HCT116 (cell line): Measurements from ENCODE around the gene BRMS1. TPM values are rescaled to one million over a fixed set of nuclear protein-coding genes. Genes with fewer than 3 reads are reported as not detected.

Experiments used
- ATAC-seq: fragments of 200-7000 bp; cut with Tn5 transposase; 2 replicates; pipeline ENCODE4 v1.9.1; 2020; ENCODE audit warnings: mild to moderate bottlenecking, moderate library complexity
- BruUV-seq: library from RNA; stranded (reverse); fragments of 400-500 nt; replicated peaks from 2 replicates; lab custom pipeline; 2021; lab: Mats Ljungman, UMichigan
- CTCF ChIA-PET: fragments of 300-600 bp; sonication (Branson Sonifier 250); formaldehyde crosslinking; loops from one replicate; lab custom pipeline; 2021; ENCODE audit warnings: antibody characterized with exemption; lab: Charles Lee
- POLR2A ChIA-PET: fragments of 300-600, 350-600 bp; sonication (Branson Sonifier 250); formaldehyde crosslinking; loops from one replicate; lab custom pipeline; 2021; ENCODE audit warnings: antibody characterized with exemption; lab: Charles Lee
- RAD21 ChIA-PET, 2 experiments: fragments of 300-600 bp; sonication (Branson Sonifier 250); formaldehyde crosslinking; loops; one replicate each; lab custom pipeline; 2023; ENCODE audit warnings: low total read pairs in 2 of 2; ENCODE audit not compliant: uncharacterized antibody in 2 of 2, unreplicated experiment in 2 of 2, low non-redundant PET in 1 of 2; lab: Charles Lee
- DNase-seq: peaks from one replicate; pipeline ENCODE4 v3.0.0-alpha.2; 2010; ENCODE audit warnings: low read depth, low spot score
- H2AFZ ChIP-seq: fragments of 200-600 bp; shearing (Covaris generic), sonication (generic); 2 replicates; pipeline ENCODE4 v1.6.1; 2017; ENCODE audit warnings: low read depth, mixed run types, mixed read lengths, antibody characterized with exemption, low read length; ENCODE audit not compliant: poor library complexity, severe bottlenecking
- H3K27ac ChIP-seq: 2 replicates; pipeline ENCODE4 v1.5.1; 2012; ENCODE audit warnings: low read depth, low read length
- H3K27me3 ChIP-seq: fragments of 200-600 bp; sonication (generic); 2 replicates; pipeline ENCODE4 v1.6.1; 2016; ENCODE audit warnings: mixed run types, low read length, mixed read lengths; ENCODE audit not compliant: insufficient read depth
- H3K36me3 ChIP-seq, 2 experiments: fragments of 200-500 bp in 1 of 2; fragments of 200-600 bp in 1 of 2; sonication (Bioruptor generic) in 1 of 2; sonication (generic) in 1 of 2; 2 replicates each; pipeline versions ENCODE4 v1.5.1 to v1.6.1; 2014 to 2016; ENCODE audit warnings: low read length in 2 of 2, inconsistent platforms in 1 of 2, mixed read lengths in 1 of 2, mixed run types in 1 of 2; ENCODE audit not compliant: insufficient read depth in 2 of 2, control insufficient read depth in 1 of 2
- H3K4me1 ChIP-seq, 2 experiments: fragments of 200-600 bp in 1 of 2; sonication (generic) in 1 of 2; 2 replicates each; pipeline versions ENCODE4 v1.5.1 to v1.6.1; 2012 to 2017; ENCODE audit warnings: low read length in 2 of 2, inconsistent platforms in 1 of 2, mild to moderate bottlenecking in 1 of 2, mixed read lengths in 1 of 2, mixed run types in 1 of 2, moderate library complexity in 1 of 2; ENCODE audit not compliant: insufficient read depth in 2 of 2, control insufficient read depth in 1 of 2
- H3K4me2 ChIP-seq: fragments of 200-600 bp; sonication (generic); 2 replicates; pipeline ENCODE4 v1.6.1; 2017; ENCODE audit warnings: mixed run types, low read length, mixed read lengths
- H3K4me3 ChIP-seq, 2 experiments: fragments of 200-600 bp in 1 of 2; sonication (generic) in 1 of 2; replicated peaks in 1 of 2; 2 replicates each; pipeline ENCODE4 v1.5.1; 2011 to 2016; ENCODE audit warnings: low read length in 2 of 2, control low read depth in 1 of 2, low read depth in 1 of 2, mild to moderate bottlenecking in 1 of 2, mixed read lengths in 1 of 2, mixed run types in 1 of 2
- H3K79me2 ChIP-seq: fragments of 200-600 bp; sonication (generic); 2 replicates; pipeline ENCODE4 v1.6.1; 2017; ENCODE audit warnings: mild to moderate bottlenecking, mixed run types, low read length, moderate library complexity, mixed read lengths; ENCODE audit not compliant: insufficient read depth
- H3K9ac ChIP-seq: fragments of 200-600 bp; sonication (generic); 2 replicates; pipeline ENCODE4 v1.6.1; 2016; ENCODE audit warnings: low read length, mixed read lengths
- H3K9me2 ChIP-seq: fragments of 200-600 bp; sonication (generic), shearing (Covaris generic); 2 replicates; pipeline ENCODE4 v1.6.1; 2017; ENCODE audit warnings: mixed run types, mild to moderate bottlenecking, moderate library complexity; ENCODE audit not compliant: insufficient read depth
- H3K9me3 ChIP-seq, 2 experiments: fragments of 200-500 bp in 1 of 2; fragments of 200-600 bp in 1 of 2; sonication (Bioruptor generic) in 1 of 2; sonication (generic) in 1 of 2; 2 replicates each; pipeline ENCODE4 v1.6.1; 2014 to 2017; ENCODE audit warnings: low read length in 2 of 2, mixed read lengths in 2 of 2, inconsistent platforms in 1 of 2, low read depth in 1 of 2, mild to moderate bottlenecking in 1 of 2, mixed run types in 1 of 2, moderate library complexity in 1 of 2; ENCODE audit not compliant: control insufficient read depth in 1 of 2, insufficient read depth in 1 of 2
- H4K20me1 ChIP-seq: fragments of 200-600 bp; sonication (generic), shearing (Covaris generic); 2 replicates; pipeline ENCODE4 v1.6.1; 2017; ENCODE audit warnings: mixed run types, mild to moderate bottlenecking, moderate library complexity; ENCODE audit not compliant: insufficient read depth
- ATF3 ChIP-seq: IDR thresholded peaks from 2 replicates; pipeline ENCODE4 v1.6.1; 2012
- CBX3 ChIP-seq: IDR thresholded peaks from 2 replicates; pipeline ENCODE4 v1.6.1; 2012; ENCODE audit warnings: low read depth
- EGR1 ChIP-seq: IDR thresholded peaks from 2 replicates; pipeline ENCODE4 v1.6.1; 2012; ENCODE audit warnings: low read depth
- EZH2phosphoT487 ChIP-seq: fragments of 200-600 bp; IDR thresholded peaks from 2 replicates; pipeline ENCODE4 v1.6.1; 2018; ENCODE audit warnings: antibody characterized with exemption, borderline replicate concordance
- JUND ChIP-seq: IDR thresholded peaks from 2 replicates; pipeline ENCODE4 v1.6.1; 2012
- SIN3A ChIP-seq: IDR thresholded peaks from 2 replicates; pipeline ENCODE4 v1.6.1; 2012; ENCODE audit warnings: low read depth
- SRF ChIP-seq: IDR thresholded peaks from 2 replicates; pipeline ENCODE4 v1.6.1; 2012; ENCODE audit warnings: low read depth
- TCF7L2 ChIP-seq: IDR thresholded peaks from 2 replicates; pipeline ENCODE4 v1.7.0; 2011; ENCODE audit warnings: borderline replicate concordance, inconsistent platforms; ENCODE audit not compliant: insufficient read depth, insufficient read length; ENCODE audit errors: extremely low read depth
- ZFX ChIP-seq: fragments of 450-650 bp; IDR thresholded peaks from 2 replicates; pipeline ENCODE4 v1.6.1; 2017
- intact Hi-C: fragments of 100-400 bp; cut with micrococcal nuclease; formaldehyde crosslinking; loops from 2 replicates; pipeline ENCODE4 v1.10.0; 2022
- total RNA-seq: library from RNA; stranded (reverse); gene quantifications from one replicate; pipeline ENCODE4 v1.2.1, GENCODE V29; 2021; ENCODE audit not compliant: unreplicated experiment

The BRMS1 gene
- total RNA-seq, 1 experiment from 2014 or later = 42.1 TPM

- no peak for TF ChIP-seq ATF3
Observed at GRCh38 chr11:66346476-66347424, 1.8 kb upstream of the BRMS1 start (continued).

- peaks cover 14 to 36% of the 10 kb centered on the region in 2 experiments for H3K4me1 ChIP-seq
- no peaks in the 10 kb centered on the region for H3K9me2 ChIP-seq
- H3K36me3 ChIP-seq = peaks cover 4 to 8% of the 10 kb centered on the region in 2 experiments; a peak in 3 of 4 replicates
- TF ChIP-seq CBX3 (no peak), EGR1 (no peak), SRF (no peak), TCF7L2 (no peak), JUND (no peak), EZH2phosphoT487 (no peak), SIN3A (no peak), ZFX (peak; percentile 45; the same call in 1 of the 2 replicates)
- no peaks in the 10 kb centered on the region for H4K20me1 ChIP-seq
- peak overlapping the region; percentile 89 for H3K4me2 ChIP-seq
- ChIA-PET RAD21 (no interaction called here), CTCF (interaction anchor here (1.4 to 2.1 kb wide), 2 partner anchors 33 to 43 kb away, joined by 3 to 4 read pairs; no protein-coding TSS in a partner anchor), POLR2A (interaction anchor here (1.2 to 2.1 kb wide), 4 partner anchors 10 to 56 kb away, joined by 3 to 7 read pairs (median 6); partner anchors contain the start of genes RIN1 and YIF1A)
- intact Hi-C loops = no loop called here
- no peak overlapping the region for H2AFZ ChIP-seq
- peak; percentile 22 for ATAC-seq
- H3K27ac ChIP-seq = peak overlapping the region; percentile 76
- no peaks in the 10 kb centered on the region for H3K27me3 ChIP-seq
- H3K9ac ChIP-seq = peak overlapping the region; percentile 77
- BruUV-seq = no TSS peak
- no peak for DNase-seq
- H3K9me3 ChIP-seq = no peaks in the 10 kb centered on the region
- H3K4me3 ChIP-seq = peak overlapping the region; percentile 72 to 87
- H3K79me2 ChIP-seq = peaks cover 22% of the 10 kb centered on the region
Observed at GRCh38 chr11:66345316-66345649, 379 bp upstream of the BRMS1 start.
